HG02973 (cell line): ENCODE measurements around the gene ZBED5.
"Not testable (repeated sequence)": the region's sequence is repeated elsewhere in the genome, so short reads cannot be mapped to it uniquely, and the experiment has no call there.

Experiments used
- ATAC-seq: cut with Tn5 transposase; IDR thresholded peaks from one replicate; pipeline ENCODE4 v1.9.1; 2021; ENCODE audit warnings: moderate library complexity; ENCODE audit not compliant: unreplicated experiment

ZBED5 gene

GRCh38 chr11:10857709-10858438, at the start of gene ZBED5:
TSS of gene ZBED5 (minus strand) at chr11:10858053. CDS start at chr11:10854945, 3,108 bp downstream.
- peak; percentile 83 for ATAC-seq

GRCh38 chr11:10906521-10906920, 48.7 kb upstream of the ZBED5 start:
- ATAC-seq: no peak

GRCh38 chr11:10902301-10903063, 44.6 kb upstream of the ZBED5 start:
- ATAC-seq: no peak

GRCh38 chr11:10900681-10901415, 43.0 kb upstream of the ZBED5 start:
- no peak for ATAC-seq

DNA sequence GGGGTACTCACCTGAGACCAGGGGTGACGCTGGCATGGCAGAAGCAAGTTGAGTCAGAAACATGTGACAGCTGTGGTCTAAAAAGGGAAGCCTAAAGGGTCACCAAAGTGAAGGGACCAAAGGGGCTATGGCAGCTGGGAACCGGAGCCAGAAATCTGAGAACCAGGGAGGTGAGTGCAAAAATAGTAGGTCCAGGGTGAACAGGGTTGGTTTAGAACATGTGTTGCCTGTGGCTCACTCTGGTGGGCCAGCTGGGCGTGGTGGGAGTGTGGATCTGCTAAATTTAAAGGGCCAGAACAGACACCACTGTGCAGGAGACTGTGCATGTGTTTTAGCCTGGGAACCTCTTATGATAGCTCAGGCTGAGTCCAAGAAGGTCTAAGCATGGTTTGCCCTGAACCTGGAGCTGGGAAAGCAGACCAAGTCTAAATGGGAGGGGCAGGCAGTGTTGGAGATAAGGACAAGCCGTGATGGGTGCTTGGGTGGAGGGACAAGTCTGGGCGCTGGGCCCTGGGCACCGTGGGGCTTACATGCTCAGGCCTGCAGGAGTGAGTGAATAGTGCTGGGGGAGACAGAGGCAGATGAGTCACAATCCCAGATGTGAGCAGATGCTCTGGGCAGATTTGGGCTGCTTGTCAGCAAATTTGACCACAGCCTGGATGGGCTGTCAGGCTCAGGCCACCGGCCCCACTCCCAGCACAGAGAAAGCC, 41.4 kb upstream of the ZBED5 start:
- no peak for ATAC-seq

DNA sequence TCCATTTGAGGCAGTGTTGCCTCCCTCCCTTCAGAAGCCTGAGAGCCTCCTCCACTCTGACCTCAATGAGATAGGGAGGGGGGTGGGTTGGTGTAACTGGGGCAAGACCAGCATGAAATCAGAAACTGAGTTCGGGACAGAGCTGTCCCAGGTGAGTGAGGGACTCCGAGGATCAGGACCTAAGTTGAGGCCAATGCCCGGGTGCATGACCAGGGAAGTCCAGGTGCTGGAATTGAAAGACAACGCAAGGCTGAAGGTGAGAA, 40.8 kb upstream of the ZBED5 start:
- no peak for ATAC-seq

DNA sequence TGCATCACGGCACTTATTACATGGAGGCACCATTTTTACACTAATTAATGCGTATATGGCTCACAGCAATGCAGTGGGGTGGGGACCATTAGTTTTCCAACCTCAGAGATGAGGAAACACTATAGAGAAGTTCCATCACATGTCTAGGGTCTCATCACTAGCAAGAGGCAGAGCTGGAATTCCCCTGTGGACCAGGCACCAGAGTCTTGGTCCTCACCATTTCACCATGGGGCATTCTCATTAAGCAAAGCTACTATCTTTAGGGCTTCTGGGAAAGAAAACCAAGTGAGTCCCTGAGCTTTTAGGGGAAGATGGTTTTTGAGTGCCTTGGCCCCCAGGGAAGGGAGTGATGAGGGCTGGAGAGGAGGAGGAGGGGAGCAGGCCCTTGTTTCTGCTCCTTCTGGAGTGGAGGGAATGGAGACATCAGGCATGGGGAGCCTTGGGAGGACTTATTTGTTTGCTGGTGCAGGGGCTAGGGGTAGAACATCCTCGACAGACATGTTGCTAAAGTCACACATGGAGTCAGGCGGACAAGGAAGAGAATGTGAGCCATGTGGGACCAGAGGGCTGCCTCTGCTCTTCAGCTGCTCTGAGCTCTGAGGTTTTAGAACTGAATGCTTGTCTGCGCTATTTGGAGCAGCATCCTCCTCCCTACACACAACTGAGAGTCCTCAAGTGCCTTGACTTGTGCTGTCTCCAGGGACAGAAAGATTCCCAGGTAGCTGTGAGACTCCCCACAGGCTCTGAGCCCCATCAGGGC, 40.3 kb upstream of the ZBED5 start:
- ATAC-seq: no peak

GRCh38 chr11:10897150-10897549, 39.3 kb upstream of the ZBED5 start:
- no peak for ATAC-seq

GRCh38 chr11:10896493-10896892, 38.6 kb upstream of the ZBED5 start:
- ATAC-seq: no peak

- ATAC-seq: no peak
Measured at GRCh38 chr11:10895285-10895684, 37.4 kb upstream of the ZBED5 start.

DNA sequence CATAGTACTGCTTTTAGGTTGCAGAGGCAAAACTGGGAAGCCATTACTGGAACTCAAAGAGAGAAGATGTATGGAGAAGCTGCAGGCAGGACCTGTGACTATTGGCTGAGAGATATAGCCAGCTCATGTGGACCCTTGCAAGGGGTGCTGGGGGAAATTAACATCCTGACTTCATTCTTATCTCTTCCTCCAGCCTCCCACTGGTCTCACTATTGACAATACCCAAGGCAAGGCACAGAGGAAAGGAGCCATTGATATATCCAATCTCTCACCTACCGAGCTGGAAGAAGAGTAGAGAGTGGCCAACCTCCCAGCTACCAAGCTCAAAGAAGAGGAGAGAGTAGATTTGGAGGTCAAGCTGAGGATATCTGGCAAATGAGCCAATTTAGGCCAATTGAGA, 36.8 kb upstream of the ZBED5 start:
- ATAC-seq: no peak

DNA sequence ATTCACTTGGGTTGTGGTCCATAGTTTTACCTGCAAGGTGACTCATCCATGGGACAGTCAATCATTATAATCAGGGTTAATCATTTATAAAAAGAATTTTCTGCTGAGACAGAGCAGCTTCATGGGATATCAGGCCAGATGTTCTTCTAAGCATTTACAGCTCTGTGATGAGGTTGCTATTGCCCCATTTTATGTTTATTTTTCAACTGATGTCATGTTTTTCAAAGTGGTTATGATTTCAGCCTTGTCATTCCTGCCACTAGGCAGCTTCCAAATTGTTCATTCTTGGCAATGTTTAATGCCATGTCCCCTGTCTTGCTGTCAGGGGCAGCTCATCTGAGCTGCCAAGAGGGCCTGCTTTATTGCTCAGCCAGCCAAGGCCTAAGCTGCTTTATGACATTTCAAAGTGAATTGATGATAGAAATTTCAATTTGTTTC, 35.9 kb upstream of the ZBED5 start:
- no peak for ATAC-seq

GRCh38 chr11:10892250-10892649, 34.4 kb upstream of the ZBED5 start:
- no peak for ATAC-seq

GRCh38 chr11:10891151-10891720, 33.4 kb upstream of the ZBED5 start:
- ATAC-seq: no peak

DNA sequence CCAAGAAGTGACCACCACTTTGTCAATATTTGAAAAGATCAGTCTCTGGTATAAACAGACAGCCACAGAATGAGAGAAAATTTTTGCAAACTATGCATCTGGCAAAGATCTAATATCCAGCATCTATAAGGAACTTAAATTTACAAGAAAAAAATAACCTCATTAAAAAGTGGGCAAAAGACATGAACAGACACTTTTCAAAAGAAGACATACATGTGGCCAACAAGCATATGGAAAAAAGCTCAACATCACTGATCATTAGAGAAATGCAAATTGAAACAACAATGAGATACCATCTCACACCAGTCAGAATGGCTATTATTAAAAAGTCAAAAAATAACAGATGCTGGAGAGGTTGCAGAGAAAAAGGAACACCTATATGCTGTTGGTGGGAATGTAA, 32.2 kb upstream of the ZBED5 start:
- not testable (repeated sequence) for ATAC-seq

DNA sequence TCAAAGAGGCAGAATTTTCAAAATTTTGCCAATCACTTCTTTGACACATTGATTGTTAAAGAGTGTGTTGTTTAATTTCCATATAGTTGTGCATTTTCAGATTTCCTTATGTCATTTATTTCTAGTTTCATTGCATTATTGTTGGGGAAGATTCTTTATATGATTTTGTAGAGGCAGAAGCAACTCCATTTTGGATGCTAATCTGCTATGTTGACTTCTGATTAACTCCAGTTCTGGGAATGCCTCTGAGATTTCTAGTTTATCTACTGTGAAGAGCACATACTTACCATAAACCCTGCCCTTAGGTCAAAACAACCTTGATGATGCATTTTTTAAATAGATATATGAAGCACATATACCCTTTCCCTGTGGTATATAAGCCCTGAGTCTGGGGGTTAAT, 29.5 kb upstream of the ZBED5 start:
- no peak for ATAC-seq

DNA sequence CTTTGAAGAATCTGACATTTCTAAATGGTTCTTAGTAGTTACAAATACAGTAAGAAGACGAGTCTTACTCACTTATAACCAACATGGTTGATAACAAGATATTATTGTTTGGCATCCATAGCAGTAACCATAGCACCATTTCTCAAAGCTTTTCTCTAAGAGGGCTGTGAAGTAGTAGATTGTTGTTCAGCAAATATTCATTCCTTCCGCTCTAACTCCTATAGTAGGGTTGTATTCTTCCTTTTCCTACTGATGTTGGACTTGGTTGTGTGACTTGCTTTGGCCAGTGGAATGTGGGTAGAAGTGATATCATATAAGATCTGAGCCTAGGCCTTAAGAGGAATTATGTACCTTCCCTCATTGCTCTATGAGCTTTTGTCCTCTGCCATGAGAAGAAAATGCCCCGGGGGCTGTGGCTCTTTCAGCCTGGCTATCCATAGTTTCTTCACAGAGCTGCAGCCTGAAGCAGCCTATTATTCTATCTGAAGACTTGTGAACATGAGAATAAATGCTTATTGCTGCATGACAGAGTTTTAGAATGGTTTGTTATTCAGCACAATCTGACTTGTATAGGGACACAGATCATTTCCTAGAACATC, 28.9 kb upstream of the ZBED5 start:
- no peak for ATAC-seq

DNA sequence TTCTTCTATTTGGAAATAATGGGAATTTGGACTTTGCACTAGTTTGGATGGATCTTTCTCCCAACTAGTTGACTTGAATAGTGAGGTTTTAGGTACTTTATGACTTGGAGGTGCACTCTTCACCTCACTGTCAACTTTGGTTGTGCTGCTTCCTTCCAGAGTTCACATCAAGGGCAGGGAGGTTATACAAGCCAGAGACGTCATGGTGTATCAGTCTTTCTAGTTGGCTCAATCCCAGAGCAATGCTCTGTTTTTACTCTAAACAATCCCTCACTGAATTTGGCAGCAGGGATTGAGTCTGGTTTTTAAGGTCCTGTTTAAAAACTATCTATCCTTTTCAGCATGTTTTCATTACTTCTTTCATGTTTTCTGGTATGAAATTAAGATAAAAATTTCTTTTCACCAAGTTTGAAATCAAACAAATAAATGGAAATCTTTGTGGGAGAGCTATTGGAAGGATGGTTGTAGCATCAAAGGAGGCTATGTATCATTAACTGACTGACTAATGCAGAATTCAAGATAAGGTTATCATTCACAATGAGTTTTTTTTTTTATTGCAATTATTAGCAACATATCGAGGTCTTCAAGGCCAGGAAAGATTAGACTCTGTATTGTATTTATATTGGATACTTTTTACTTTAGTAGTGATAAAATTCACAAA, 28.0 kb upstream of the ZBED5 start:
- ATAC-seq: no peak

GRCh38 chr11:10884292-10884691, 26.4 kb upstream of the ZBED5 start:
- not testable (repeated sequence) for ATAC-seq
